DMS79 treated with DMSO at 0.1 percent for 48 hours (cell line): Measurements from ENCODE around the gene HES4.
"Not testable (repeated sequence)": the region's sequence is repeated elsewhere in the genome, so short reads cannot be mapped to it uniquely, and the experiment has no call there.

Experiments used
- DNase-seq: peaks from one replicate; lab custom pipeline; 2025; lab: John Stamatoyannopoulos, UW

The HES4 gene

GRCh38 chr1:978835-979743 is 20.8 kb downstream of the HES4 start:
- DNase-seq, result no peak

- DNase-seq, result no peak
Measured at GRCh38 chr1:978069-978834, 21.6 kb downstream of the HES4 start.

- not testable (repeated sequence) for DNase-seq
Measured at GRCh38 chr1:976791-977190, 23.1 kb downstream of the HES4 start.

- DNase-seq, result peak; percentile 66
Measured at GRCh38 chr1:975896-976683, 23.8 kb downstream of the HES4 start.

- no peak for DNase-seq
Measured at GRCh38 chr1:975365-975764, 24.5 kb downstream of the HES4 start.

GRCh38 chr1:974687-975328 is 25.1 kb downstream of the HES4 start:
- no peak for DNase-seq

- no peak for DNase-seq
Measured at GRCh38 chr1:974293-974640, 25.6 kb downstream of the HES4 start.

- DNase-seq, result no peak
Measured at GRCh38 chr1:973459-974292, 26.2 kb downstream of the HES4 start.

- no peak for DNase-seq
Measured at GRCh38 chr1:972726-973458, 27.0 kb downstream of the HES4 start.

- no peak for DNase-seq
Measured at GRCh38 chr1:971751-972506, 28.0 kb downstream of the HES4 start.

- no peak for DNase-seq
Measured at GRCh38 chr1:970973-971730, 28.7 kb downstream of the HES4 start.

GRCh38 chr1:970242-970972 is 29.5 kb downstream of the HES4 start:
- DNase-seq, result peak; percentile 38

- no peak for DNase-seq
Measured at GRCh38 chr1:969260-969855, 30.5 kb downstream of the HES4 start.

- no peak for DNase-seq
Measured at GRCh38 chr1:967466-968343, 32.2 kb downstream of the HES4 start.

- peak; percentile 32 for DNase-seq
Measured at GRCh38 chr1:966704-967300, 33.1 kb downstream of the HES4 start.

- no peak for DNase-seq
Measured at GRCh38 chr1:966135-966703, 33.7 kb downstream of the HES4 start, which contains the start of gene PLEKHN1. TSS of gene PLEKHN1 (plus strand) at chr1:966482. CDS start at chr1:966532, 50 bp downstream.
